DMS79 treated with DMSO at 0.1 percent for 48 hours (cell line): Measurements from ENCODE around the gene DDN.

ENCODE experiments used
- DNase-seq: peaks from one replicate; lab custom pipeline; 2025; lab: John Stamatoyannopoulos, UW

The DDN gene

GRCh38 chr12:48966177-48966895 lies 32.8 kb downstream of the DDN start:
- DNase-seq = no peak

DNA sequence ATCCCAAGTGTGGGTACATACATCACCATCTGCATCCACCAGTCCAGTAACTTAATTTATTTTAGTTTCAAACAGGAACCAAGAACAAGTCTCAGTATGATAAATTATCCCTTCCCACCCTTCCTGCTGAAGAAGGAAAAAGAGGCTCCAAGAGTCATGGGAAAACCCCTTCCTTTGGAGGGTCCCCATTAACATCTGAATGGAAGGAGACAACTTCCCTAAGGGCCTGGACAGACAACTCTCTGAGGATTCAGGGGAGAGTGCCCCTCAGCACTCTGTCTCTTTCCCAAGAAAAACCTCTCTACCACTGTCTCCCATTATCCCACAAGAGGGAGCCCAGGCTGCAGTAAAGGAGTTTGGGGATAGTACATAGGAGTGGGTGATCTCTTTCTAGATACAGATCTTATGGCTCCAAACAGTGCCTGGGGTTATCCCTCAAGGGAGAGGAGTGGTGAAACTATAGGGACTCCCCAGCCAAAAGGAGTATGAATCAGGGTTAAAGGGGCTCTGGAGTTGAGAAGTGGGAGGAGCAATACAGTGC lies 33.8 kb downstream of the DDN start:
- no peak for DNase-seq

GRCh38 chr12:48961801-48962200 lies 37.4 kb downstream of the DDN start:
- no peak for DNase-seq

DNA sequence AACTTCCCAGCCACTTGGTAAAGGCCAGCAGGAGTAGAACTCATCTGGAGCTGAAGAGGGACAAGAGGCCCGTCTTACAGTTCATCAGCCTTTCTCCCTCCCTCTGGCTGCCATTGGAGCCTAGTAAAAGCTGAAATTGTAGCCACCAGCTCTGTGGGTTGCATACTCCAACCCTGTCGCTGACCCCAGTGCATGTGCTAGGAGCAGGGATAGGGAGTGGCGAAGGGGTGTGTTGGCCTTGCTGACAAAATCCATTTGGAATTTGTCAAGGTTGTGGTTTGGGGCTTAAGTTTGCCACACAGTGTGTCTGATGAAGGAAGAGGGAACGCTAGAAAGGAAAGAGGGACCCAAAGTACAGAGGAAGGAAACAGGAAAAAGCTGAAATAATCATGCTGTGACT lies 37.8 kb downstream of the DDN start:
- no peak for DNase-seq

- no peak for DNase-seq
Observed at GRCh38 chr12:48960834-48961233, 38.3 kb downstream of the DDN start.

- DNase-seq = no peak
Observed at GRCh38 chr12:48958049-48958388, 41.2 kb downstream of the DDN start.

DNA sequence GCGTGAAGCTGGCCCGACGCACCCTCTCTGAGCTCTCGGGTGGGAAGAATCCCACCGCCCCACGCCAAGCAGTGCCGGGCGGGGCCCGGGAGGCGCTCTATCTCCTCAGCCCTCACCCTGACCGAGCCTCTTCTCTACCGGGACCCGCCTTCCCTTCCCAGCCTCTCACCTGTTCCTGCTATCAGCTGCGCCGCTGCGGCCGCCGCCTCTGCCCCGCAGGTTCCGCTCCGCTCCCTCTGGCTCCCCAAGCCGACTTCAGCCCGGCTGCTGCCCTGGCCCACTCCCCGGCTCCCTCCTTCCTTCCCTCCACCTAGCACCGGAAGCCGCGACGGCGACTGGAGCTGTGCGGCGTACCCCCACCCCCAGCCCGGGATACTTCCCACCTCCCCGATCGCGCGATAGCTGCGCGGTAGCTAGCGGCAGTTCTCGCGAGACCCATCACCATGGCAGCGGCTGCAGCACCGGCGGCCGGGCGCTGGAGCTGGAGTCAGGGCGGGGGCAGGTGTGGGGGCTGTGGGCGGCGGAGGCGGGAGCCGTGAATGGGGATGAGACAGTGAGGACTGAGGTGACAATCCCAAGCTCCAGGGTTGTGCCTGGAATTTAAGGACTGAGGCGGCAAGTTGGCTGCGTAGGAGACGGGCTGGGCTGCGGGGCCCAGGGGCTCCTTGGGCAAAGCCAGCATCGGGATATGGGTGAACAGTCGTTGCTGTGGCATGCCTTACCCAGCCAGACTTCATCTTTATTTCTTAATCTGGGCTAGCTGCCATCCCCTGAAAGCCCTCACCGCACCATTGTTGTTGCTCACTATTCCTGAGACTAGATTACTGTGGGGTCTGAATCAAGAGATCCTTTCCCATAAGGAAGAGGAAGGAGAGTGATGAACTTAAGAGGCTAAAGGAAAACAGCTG lies 41.8 kb downstream of the DDN start, which contains the start of gene ARF3:
Gene ARF3 (minus strand): TSS at position 347 of the 908 bp plus-strand sequence. CDS start 16,392 bp downstream, outside the sequence.
- peak; percentile 92 for DNase-seq

DNA sequence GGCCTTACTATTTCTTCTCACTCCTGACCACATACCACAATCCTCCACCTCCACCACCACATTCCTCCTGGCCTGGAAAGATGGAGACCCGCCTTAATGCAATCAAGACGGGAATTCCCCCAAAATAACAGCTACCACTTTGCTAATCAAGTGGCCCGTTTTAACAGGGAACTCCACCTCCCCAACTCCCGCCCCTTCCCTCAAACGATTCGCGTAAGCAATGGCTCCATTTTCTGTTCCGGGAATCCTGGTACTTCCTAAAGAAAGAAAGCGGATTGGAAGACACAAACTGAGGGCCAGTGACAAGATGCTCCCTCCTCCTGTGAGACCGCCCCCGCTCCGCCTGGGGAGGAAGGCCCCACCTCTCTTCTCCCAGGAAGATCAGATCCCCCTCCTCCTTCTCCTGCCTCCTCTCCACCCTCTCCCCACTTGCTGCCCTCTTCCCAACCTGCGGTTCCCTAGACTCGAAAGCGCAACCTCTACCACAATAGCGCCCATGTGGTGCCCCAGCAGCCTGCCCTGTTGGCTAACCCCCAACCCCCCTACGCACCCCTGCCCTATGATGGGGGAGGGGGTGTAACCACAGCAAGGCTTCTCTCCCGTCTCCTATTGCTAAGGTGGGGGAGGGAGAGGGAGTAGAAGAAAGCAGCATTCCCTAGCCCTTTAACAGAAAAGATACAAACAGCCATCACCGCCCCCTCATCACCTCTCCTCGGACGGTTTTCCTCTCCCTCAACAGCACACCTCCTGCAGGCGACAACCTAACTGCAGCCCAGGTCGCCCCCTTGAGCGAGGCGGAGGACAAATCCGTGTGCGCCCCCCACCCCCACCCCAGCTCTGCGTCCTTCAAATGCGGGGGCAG lies 42.7 kb downstream of the DDN start:
- DNase-seq = peak; percentile 94

- DNase-seq = no peak
Observed at GRCh38 chr12:48954841-48955501, 44.2 kb downstream of the DDN start.

GRCh38 chr12:48954061-48954460 lies 45.1 kb downstream of the DDN start:
- DNase-seq = no peak

DNA sequence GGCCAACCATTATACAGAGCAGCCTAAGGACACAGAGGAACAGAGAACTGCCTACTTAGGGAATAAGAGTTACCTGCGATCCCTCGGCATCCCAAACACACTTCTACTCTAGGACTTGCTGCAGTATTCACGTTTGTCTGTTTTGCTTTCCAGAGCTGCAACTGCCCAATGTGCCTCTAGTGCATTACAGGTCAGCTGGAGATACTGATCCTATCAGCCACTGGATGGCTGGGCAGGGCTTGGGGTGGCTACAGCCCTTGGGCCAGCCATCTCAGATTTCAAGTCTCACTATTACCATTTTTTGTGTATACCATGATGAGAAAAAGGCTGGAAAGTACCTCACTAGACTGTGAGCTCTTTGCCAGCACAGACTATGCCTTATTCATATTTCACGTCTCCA lies 46.5 kb downstream of the DDN start:
- no peak for DNase-seq

DNA sequence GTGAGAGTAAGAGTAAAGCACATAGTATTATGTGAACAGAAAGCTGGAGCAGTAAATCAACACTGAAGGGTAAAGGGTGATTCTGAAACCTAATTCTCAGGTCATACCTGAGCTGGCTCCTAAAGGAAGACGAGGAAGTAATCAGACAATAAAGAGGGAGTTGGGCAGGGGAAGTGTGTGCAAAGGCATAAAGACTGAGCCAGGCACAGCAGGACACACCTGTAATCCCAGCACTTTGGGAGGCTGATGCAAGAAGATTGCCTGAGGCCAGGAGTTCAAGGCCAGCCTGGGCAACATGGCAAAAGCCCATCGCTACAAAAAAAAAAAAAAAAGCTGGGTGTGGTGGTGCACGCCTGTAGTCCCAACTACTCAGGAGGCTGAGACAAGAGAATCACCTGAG lies 51.4 kb downstream of the DDN start:
- no peak for DNase-seq

GRCh38 chr12:48946943-48947342 lies 52.2 kb downstream of the DDN start:
- no peak for DNase-seq

DNA sequence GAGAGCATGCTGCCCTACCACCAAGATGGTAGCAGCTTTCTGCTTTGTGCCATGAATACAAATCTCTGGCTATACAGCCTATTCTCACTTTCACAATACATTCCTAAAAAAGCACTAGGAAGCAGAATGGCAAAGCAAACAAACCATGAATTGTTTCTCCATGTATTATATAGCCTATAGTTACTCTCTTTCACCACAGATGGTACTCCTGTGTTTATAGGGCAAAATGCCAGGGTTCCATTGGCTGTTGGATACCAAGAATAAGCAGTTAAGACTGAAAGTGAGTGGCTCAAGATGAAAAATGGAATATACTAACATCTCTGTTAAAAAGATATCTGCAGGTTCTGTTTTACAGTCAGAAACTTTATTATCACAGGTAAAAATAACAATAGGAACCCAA lies 53.0 kb downstream of the DDN start:
- no peak for DNase-seq
